Endothelial cell of umbilical vein (primary cell): ENCODE data around the gene ARHGAP21.

Experiments used
- EZH2 ChIP-seq: IDR thresholded peaks from 2 replicates; pipeline ENCODE4 v1.6.1; 2012; ENCODE audit warnings: borderline replicate concordance, low read depth, mild to moderate bottlenecking, moderate library complexity, low read length, inconsistent platforms; ENCODE audit not compliant: severe bottlenecking
- GATA2 ChIP-seq: IDR thresholded peaks from 2 replicates; pipeline ENCODE4 v1.7.0; 2011; ENCODE audit warnings: low read depth, mild to moderate bottlenecking, moderate library complexity, mixed read lengths, low read length; ENCODE audit not compliant: insufficient read length, insufficient read depth
- MYC ChIP-seq: IDR thresholded peaks from one replicate; pipeline ENCODE4 v1.6.1; 2011; ENCODE audit warnings: mild to moderate bottlenecking, low read depth, low read length
- POLR2A ChIP-seq: IDR thresholded peaks from 2 replicates; pipeline ENCODE4 v1.6.1; 2012; ENCODE audit warnings: low read depth, mild to moderate bottlenecking, control low read depth, low read length
- POLR2AphosphoS5 ChIP-seq: IDR thresholded peaks from 2 replicates; pipeline ENCODE4 v1.6.1; 2012; ENCODE audit warnings: low read depth, mild to moderate bottlenecking, control low read depth, low read length, moderate library complexity; ENCODE audit not compliant: insufficient read depth
- TF ChIP-seq, protein P1 (sequence below), 2 donors: IDR thresholded peaks; 1 replicate in 1 of 2; 2 replicates in 1 of 2; pipeline ENCODE4 v1.5.1; 2011; ENCODE audit warnings: low read length in 2 of 2, mild to moderate bottlenecking in 2 of 2, moderate library complexity in 2 of 2, control low read depth in 1 of 2, inconsistent platforms in 1 of 2, low read depth in 1 of 2; ENCODE audit not compliant: insufficient read depth in 1 of 2; ENCODE audit errors: extremely low read depth in 1 of 2

GRCh38 chr10:24579448-24579847 lies 144.2 kb downstream of the ARHGAP21 start:
- TF ChIP-seq, protein P1, sequence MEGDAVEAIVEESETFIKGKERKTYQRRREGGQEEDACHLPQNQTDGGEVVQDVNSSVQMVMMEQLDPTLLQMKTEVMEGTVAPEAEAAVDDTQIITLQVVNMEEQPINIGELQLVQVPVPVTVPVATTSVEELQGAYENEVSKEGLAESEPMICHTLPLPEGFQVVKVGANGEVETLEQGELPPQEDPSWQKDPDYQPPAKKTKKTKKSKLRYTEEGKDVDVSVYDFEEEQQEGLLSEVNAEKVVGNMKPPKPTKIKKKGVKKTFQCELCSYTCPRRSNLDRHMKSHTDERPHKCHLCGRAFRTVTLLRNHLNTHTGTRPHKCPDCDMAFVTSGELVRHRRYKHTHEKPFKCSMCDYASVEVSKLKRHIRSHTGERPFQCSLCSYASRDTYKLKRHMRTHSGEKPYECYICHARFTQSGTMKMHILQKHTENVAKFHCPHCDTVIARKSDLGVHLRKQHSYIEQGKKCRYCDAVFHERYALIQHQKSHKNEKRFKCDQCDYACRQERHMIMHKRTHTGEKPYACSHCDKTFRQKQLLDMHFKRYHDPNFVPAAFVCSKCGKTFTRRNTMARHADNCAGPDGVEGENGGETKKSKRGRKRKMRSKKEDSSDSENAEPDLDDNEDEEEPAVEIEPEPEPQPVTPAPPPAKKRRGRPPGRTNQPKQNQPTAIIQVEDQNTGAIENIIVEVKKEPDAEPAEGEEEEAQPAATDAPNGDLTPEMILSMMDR (IDR thresholded peaks at IDR 0.05; ENCODE audit: extremely low read depth in 1 of 2, insufficient read depth in 1 of 2, low read depth in 1 of 2, low read length in 2 of 2): no peak
- no peak for TF ChIP-seq EZH2
- no peak for TF ChIP-seq POLR2AphosphoS5
- no peak for TF ChIP-seq POLR2A
- no peak for TF ChIP-seq MYC
- no peak for TF ChIP-seq GATA2
